Measurements from ENCODE around the gene ARHGDIG.
A peak's percentile ranks its signal among the peaks of the same experiment; 100 is the strongest.

Gene ARHGDIG

DNA sequence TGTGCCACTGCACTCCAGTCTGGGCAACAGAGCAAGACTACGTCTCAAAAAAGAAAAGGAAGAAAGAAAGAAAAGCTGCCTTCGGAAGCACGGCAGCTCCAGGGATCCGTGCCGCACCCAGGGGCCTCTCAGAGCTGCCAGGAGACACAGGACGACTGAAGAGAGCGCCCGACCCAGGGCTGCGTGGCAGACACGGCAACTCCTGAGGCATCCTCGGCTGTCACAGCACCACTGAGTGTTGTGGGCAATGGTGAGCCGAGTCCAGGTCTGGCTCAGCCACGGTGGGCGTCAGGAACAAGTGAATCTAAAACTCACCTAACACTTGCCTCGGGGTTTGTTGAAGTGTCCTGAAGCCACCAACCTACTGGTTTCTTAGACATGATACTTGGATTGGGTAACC, 31.3 kb downstream of the ARHGDIG start:
- H3K36me3 Mint-ChIP-seq (ENCODE audit: low read depth), result peaks cover 93% of the 10 kb centered on the region
- intact Hi-C loops (cut with micrococcal nuclease), result no loop called here
- peaks cover 14% of the 10 kb centered on the region for H3K4me1 Mint-ChIP-seq (ENCODE audit: low read depth)
- H3K4me3 Mint-ChIP-seq, result no peak overlapping the region
- no peaks in the 10 kb centered on the region for H3K27me3 Mint-ChIP-seq
- H3K9me3 Mint-ChIP-seq, result no peaks in the 10 kb centered on the region
- no peak overlapping the region for H3K27ac Mint-ChIP-seq

DNA sequence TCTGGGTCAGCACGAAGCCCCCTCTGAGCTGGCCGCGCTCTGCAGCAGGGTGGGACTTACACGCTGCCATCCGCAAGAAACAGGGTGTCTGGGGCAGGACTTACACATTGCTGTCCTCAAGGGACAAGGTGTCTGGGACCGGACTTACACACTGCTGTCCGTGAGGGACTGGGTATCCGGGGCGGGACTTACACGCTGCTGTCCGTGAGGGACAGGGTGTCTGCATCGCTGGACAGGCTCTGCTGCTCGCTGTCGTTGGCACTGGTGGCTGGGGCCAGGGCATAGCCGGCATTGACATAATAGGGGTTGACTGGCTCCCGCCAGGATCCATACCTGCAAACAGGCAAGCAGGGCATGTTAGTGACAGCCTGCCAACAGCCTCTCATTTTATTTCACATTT, 34.0 kb downstream of the ARHGDIG start:
- peaks cover 88% of the 10 kb centered on the region for H3K36me3 Mint-ChIP-seq (ENCODE audit: low read depth)
- intact Hi-C loops (cut with micrococcal nuclease), result no loop called here

DNA sequence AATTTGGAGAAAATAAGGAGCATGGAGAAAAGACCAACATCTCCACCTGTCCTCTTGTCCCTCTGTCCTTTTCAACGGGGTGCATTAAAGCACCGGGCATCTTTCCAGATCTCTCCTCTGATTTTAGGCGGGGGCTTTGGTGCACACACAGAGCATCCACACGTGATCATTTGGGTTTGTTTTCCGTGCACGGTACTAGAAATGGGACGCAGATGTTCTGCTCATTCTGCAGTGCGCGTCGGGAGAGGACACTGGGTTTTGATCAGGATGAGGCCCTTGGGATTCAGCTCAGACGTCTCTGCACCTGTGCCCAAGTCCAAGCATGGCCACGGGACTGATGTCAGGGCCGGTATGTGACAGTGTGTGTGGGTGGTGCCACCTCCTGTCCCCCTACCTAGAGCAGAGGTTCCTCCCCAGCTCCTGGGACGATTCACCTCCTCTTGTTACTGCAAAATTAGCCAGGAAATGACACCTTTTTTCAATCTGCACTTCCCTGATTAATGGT, 34.5 kb downstream of the ARHGDIG start:
- no peak overlapping the region for H3K4me3 Mint-ChIP-seq
- H3K27me3 Mint-ChIP-seq, result no peaks in the 10 kb centered on the region
- peaks cover 2% of the 10 kb centered on the region for H3K4me1 Mint-ChIP-seq (ENCODE audit: low read depth)
- intact Hi-C loops (cut with micrococcal nuclease), result loop anchor here (5.0 kb wide), 1 partner anchor 37 kb away; the partner anchor contains the start of gene AXIN1
- no peaks in the 10 kb centered on the region for H3K9me3 Mint-ChIP-seq
- peaks cover 88% of the 10 kb centered on the region for H3K36me3 Mint-ChIP-seq (ENCODE audit: low read depth)
- H3K27ac Mint-ChIP-seq, result no peak overlapping the region

More for the DNA sequence above, 34.0 kb downstream of the ARHGDIG start:
- no peaks in the 10 kb centered on the region for H3K27me3 Mint-ChIP-seq
- H3K4me3 Mint-ChIP-seq, result no peak overlapping the region
- no peak overlapping the region for H3K27ac Mint-ChIP-seq
- H3K4me1 Mint-ChIP-seq (ENCODE audit: low read depth), result no peaks in the 10 kb centered on the region
- H3K9me3 Mint-ChIP-seq, result no peaks in the 10 kb centered on the region

DNA sequence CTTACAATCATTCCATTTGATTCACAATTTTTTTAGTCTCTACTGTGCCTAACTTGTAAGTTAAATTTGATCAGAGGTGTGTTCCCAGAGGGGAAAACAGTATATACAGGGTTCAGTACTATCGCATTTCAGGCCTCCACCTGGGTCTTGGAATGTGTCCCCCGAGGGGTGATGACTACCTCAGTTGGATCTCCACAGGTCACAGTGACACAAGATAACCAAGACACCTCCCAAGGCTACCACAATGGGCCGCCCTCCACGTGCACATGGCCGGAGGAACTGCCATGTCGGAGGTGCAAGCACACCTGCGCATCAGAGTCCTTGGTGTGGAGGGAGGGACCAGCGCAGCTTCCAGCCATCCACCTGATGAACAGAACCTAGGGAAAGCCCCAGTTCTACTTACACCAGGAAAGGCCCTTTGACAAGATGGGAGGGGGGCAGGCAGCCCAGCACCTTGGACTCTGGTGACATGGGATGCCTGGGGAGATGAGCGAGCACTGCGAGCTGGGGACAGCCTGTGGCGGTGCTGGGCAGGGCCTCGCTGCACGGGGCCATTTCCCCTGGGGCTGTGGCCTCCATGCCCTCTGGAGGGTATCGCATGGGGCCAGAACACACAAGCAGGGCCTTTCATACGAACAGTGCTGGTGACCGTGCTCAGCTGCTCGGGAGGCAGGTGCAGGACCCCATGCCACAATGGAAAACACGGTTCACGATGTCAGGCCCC, 36.5 kb downstream of the ARHGDIG start:
- Mint-ChIP-seq H3K4me3 (no peak overlapping the region), H3K36me3 (ENCODE audit: low read depth) (peaks cover 82% of the 10 kb centered on the region), H3K9me3 (no peaks in the 10 kb centered on the region), H3K27me3 (no peaks in the 10 kb centered on the region), H3K27ac (no peak overlapping the region), H3K4me1 (ENCODE audit: low read depth) (peaks cover 5% of the 10 kb centered on the region)
- intact Hi-C loops (cut with micrococcal nuclease), result loop anchor here (5.0 kb wide), 1 partner anchor 35 kb away; the partner anchor contains the start of gene AXIN1

DNA sequence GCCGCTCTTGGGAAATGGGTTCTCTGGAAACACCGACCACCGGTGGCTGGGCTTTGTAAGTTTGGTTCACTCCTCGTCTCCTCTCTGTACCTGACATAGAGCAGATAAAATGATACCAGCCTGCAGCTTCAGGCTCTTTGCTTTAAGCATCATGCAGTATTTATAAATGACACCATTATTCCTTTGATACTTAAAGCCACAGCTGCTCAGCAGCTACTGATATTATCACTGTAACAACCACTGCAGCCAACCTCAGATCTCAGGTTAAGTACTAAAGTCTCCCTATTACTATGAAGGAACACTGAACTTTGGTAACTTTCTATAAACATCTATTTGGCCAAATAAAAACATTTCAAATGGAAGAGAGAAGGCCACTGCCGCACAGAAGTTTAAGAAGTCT, 37.2 kb downstream of the ARHGDIG start:
- Mint-ChIP-seq H3K36me3 (ENCODE audit: low read depth) (peaks cover 82% of the 10 kb centered on the region), H3K9me3 (no peaks in the 10 kb centered on the region), H3K4me1 (ENCODE audit: low read depth) (peaks cover 5% of the 10 kb centered on the region), H3K27me3 (no peaks in the 10 kb centered on the region), H3K27ac (no peak overlapping the region), H3K4me3 (no peak overlapping the region)
- intact Hi-C loops (cut with micrococcal nuclease), result loop anchor here (5.0 kb wide), 1 partner anchor 35 kb away; the partner anchor contains the start of gene AXIN1

DNA sequence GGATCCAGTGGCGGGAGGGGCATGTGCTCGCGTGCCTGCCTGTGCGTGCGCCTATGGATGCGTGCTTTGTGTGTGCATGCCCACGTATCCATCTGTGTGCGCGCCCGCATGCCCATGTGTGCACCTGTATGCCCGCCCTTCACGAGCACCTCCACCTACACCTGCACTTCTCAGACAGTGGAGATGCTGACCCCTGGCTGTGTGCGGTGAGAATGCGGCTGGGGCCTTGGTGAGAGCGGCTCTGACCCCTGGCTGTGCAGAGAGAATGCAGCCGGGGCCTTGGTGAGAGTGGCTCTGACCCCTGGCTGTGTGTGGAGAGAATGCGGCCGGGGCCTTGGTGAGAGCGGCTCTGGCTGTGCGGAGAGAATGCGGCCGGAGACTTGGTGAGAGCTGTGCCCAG, 38.2 kb downstream of the ARHGDIG start:
- H3K36me3 Mint-ChIP-seq (ENCODE audit: low read depth), result peaks cover 76% of the 10 kb centered on the region
- peaks cover 13% of the 10 kb centered on the region for H3K4me1 Mint-ChIP-seq (ENCODE audit: low read depth)
- H3K27me3 Mint-ChIP-seq, result no peaks in the 10 kb centered on the region
- no peaks in the 10 kb centered on the region for H3K9me3 Mint-ChIP-seq
- no peak overlapping the region for H3K4me3 Mint-ChIP-seq
- intact Hi-C loops (cut with micrococcal nuclease), result loop anchor here (5.0 kb wide), 1 partner anchor 34 kb away; the partner anchor contains the start of gene AXIN1
- peak overlapping the region; percentile 15 for H3K27ac Mint-ChIP-seq

DNA sequence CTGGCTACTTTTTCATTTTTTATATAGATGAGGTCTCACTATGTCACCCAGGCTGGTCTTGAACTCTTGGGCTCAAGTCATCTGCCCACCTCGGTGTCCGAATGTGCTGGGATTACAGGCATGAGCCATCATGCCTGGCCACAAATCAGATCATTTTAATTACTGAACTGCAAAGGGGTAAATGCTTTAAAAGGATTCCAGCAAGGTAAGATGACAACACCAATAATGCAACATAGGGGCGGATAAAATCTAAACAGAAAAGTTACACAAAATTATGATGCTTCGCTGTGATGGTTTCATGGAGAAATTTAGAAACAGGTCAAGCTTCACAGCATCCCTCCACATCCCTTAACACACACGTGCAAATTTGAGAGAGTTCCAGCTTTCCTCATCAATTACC, 39.8 kb downstream of the ARHGDIG start:
- H3K9me3 Mint-ChIP-seq, result no peaks in the 10 kb centered on the region
- intact Hi-C loops (cut with micrococcal nuclease), result no loop called here
- H3K4me3 Mint-ChIP-seq, result no peak overlapping the region
- H3K27ac Mint-ChIP-seq, result no peak overlapping the region
- peaks cover 76% of the 10 kb centered on the region for H3K36me3 Mint-ChIP-seq (ENCODE audit: low read depth)
- H3K4me1 Mint-ChIP-seq (ENCODE audit: low read depth), result peaks cover 28% of the 10 kb centered on the region
- H3K27me3 Mint-ChIP-seq, result no peaks in the 10 kb centered on the region

DNA sequence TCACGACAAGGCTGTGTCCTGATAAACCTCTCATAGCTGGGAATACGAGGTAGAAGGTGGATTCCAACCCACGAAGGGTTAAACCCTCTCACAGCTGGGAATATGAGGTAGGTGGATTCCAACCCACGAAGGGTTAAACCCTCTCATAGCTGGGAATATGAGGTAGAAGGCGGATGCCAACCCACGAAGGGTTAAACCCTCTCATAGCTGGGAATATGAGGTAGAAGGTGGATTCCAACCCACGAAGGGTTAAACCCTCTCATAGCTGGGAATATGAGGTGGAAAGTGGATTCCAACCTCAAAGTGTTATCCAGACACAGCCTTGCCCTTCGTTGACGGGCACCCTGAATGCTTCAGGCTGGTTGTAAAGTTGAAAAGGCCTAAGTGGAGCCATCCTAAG, 41.1 kb downstream of the ARHGDIG start:
- peaks cover 74% of the 10 kb centered on the region for H3K36me3 Mint-ChIP-seq (ENCODE audit: low read depth)
- no peak overlapping the region for H3K27ac Mint-ChIP-seq
- H3K27me3 Mint-ChIP-seq, result no peaks in the 10 kb centered on the region
- intact Hi-C loops (cut with micrococcal nuclease), result no loop called here
- peaks cover 37% of the 10 kb centered on the region for H3K4me1 Mint-ChIP-seq (ENCODE audit: low read depth)
- no peak overlapping the region for H3K4me3 Mint-ChIP-seq
- H3K9me3 Mint-ChIP-seq, result no peaks in the 10 kb centered on the region

DNA sequence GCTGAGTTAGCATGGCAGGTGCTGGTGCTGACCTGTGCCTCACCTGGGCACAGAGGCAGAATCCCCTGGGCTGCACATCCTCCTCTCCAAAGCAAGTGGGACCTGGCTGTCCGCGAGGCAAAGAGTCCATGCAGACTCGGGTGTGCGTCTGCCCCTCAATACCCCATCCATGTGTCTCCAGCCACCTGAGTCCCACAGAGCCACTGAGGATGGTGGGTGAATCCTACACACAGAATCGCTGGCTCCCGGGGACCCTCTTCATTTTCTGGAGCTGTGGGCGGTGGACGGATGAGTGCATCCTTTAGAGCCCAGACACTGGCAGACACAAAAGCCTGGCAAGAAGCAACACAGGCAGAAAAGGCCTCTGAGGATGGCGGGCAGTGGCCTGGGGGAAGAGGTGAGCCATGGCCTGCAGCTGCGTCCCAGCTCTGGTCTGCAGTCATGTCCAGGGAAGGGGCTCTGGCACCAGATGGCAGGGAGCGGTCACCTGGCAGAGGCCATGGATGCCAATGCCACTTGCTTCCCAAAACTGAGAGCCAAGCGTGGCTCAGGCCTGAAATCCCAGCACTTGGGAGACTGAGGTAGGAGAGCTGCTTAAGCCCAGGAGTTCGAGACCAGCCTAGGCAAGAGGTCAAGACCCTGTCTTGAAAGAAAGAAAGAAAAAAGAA, 42.2 kb downstream of the ARHGDIG start:
- peaks cover 47% of the 10 kb centered on the region for H3K4me1 Mint-ChIP-seq (ENCODE audit: low read depth)
- H3K9me3 Mint-ChIP-seq, result no peaks in the 10 kb centered on the region
- H3K4me3 Mint-ChIP-seq, result no peak overlapping the region
- peak overlapping the region; percentile 33 for H3K27ac Mint-ChIP-seq
- peaks cover 67% of the 10 kb centered on the region for H3K36me3 Mint-ChIP-seq (ENCODE audit: low read depth)
- H3K27me3 Mint-ChIP-seq, result no peaks in the 10 kb centered on the region
- intact Hi-C loops (cut with micrococcal nuclease), result no loop called here

DNA sequence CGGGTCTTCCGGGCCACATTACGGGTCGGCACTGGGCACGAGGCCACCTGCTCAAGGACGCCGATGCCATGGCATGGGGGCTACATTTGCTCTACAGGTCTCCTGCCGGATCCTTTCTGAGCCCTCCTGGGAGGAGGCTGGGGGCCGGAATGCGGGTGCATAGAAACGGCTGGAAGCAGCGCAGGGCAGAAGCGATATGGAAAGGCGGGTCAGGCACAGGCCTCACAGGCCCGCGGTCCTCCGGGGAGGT, 43.7 kb downstream of the ARHGDIG start:
- H3K27ac Mint-ChIP-seq, result peak overlapping the region; percentile 79
- H3K9me3 Mint-ChIP-seq, result no peaks in the 10 kb centered on the region
- H3K36me3 Mint-ChIP-seq (ENCODE audit: low read depth), result peaks cover 53% of the 10 kb centered on the region
- intact Hi-C loops (cut with micrococcal nuclease), result no loop called here
- peak overlapping the region; percentile 76 for H3K4me3 Mint-ChIP-seq
- peaks cover 53% of the 10 kb centered on the region for H3K4me1 Mint-ChIP-seq (ENCODE audit: low read depth)
- no peaks in the 10 kb centered on the region for H3K27me3 Mint-ChIP-seq

DNA sequence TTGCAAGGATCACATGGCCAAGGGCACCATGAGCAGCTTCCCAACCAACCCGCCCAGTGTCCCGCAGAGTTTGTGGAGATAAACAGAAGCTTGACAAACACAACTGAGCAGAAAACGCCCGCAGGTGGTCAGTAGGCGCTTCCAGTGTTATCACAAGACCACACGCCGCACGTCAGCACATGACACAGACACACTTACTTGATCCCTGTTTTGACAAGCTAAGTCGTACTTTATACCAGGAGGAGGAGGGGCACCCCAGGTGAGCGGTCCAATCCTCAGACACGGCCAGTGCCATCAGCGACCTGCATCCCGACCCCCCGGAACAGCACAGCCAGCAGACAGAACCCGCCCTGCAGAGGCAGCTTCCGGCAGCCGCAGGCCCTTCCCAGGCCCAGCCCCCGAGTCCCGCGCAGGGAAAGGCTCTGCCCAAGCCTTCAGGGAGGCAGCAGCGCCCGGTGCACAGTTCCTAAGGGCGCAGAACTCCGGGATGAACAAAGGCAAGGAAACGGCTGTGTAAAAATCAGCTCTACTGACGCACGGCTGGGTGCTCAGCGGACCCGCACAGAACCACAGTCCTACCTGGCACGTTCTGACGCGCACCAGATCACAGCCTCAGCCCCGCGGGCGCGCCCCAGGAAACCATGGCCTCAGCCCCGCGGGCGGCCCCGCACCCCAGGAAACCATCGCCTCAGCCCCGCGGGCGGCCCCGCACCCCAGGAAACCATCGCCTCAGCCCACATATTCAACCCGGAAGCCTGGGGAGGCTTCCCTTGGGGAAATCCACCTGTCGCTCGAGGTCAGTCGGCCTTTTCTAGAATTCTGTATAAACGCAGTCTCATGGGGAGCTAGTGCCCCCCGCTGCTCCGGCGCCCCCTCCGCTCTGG, 44.3 kb downstream of the ARHGDIG start:
- intact Hi-C loops (cut with micrococcal nuclease), result no loop called here
- Mint-ChIP-seq H3K4me1 (ENCODE audit: low read depth) (peaks cover 54% of the 10 kb centered on the region), H3K9me3 (no peaks in the 10 kb centered on the region), H3K27me3 (no peaks in the 10 kb centered on the region), H3K27ac (peak overlapping the region; percentile 79), H3K4me3 (peak overlapping the region; percentile 76), H3K36me3 (ENCODE audit: low read depth) (peaks cover 47% of the 10 kb centered on the region)

DNA sequence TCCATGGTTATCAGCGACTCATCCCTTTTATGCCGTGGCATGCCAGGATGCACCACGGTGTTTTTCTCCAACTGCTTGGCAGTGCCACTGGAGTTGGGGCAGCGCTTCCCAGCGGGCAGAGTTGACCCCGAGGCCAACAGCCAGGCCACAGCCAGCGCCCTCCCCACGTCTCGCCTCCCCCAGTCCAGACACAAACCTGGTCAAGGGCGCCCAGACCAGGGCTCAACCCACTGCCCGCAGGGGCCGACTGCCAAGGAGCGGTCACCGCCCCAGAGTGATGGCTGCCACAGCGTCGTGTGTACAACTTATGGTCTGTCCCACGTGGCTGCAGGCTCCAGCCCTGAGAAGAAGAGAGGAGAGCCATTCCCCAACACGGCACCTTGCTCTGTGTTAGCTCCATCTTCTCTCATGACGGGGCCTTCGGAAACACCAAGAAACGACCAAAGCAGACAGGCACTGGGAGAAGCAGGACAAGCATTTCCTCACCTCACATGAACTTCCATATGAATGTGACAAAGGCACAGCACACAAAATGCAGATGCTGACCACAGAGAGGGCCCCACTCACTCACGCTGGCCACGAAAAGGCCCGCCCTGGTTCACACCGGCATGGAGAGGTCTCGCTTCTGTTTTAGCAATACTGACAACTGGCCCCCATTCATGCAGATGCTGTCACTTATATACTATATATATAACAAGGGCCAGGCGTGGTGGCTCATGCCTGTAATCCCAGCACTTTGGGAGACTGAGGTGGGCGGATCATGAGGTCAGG, 45.2 kb downstream of the ARHGDIG start:
- Mint-ChIP-seq H3K9me3 (no peaks in the 10 kb centered on the region), H3K27ac (peak overlapping the region; percentile 79), H3K4me1 (ENCODE audit: low read depth) (peaks cover 56% of the 10 kb centered on the region), H3K4me3 (peak overlapping the region; percentile 76), H3K36me3 (ENCODE audit: low read depth) (peaks cover 48% of the 10 kb centered on the region), H3K27me3 (no peaks in the 10 kb centered on the region)
- intact Hi-C loops (cut with micrococcal nuclease), result no loop called here

DNA sequence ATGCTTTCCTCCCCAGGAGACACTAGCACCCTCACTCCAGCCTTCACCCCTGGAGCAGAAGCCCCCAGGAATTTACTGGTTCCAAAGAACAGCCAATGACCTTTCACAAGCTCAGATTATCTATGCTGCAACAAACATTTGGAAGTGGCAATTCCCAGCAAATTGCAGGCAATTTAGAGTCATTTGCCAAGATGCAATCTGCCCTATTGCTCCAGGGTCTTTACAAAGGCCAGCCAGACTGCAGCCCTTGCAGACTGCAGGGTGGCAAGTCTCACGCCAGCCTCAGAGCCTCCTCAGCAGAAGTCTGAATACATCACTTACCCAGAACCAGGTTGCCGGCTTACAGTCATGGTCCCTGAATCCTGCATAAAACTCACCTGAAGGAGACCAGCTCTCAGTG, 50.4 kb downstream of the ARHGDIG start:
- H3K27me3 Mint-ChIP-seq, result no peaks in the 10 kb centered on the region
- H3K9me3 Mint-ChIP-seq, result no peaks in the 10 kb centered on the region
- H3K4me1 Mint-ChIP-seq (ENCODE audit: low read depth), result peaks cover 72% of the 10 kb centered on the region
- intact Hi-C loops (cut with micrococcal nuclease), result no loop called here
- H3K36me3 Mint-ChIP-seq (ENCODE audit: low read depth), result peaks cover 15% of the 10 kb centered on the region
- H3K27ac Mint-ChIP-seq, result no peak overlapping the region
- no peak overlapping the region for H3K4me3 Mint-ChIP-seq
